Stimulated activated CD4-positive, alpha-beta T cell treated with anti-CD3 and anti-CD28 coated beads, Interleukin-2, amount 100 ng/mL, for 4 hours (primary cell): ENCODE data around the gene TESK2.

Experiments
- DNase-seq: peaks from one replicate; pipeline ENCODE4 v3.0.0-alpha.2; 2020; ENCODE audit warnings: low read depth

The TESK2 gene

GRCh38 chr1:45304311-45305081 is 186.5 kb downstream of the TESK2 start:
- no peak for DNase-seq

DNA sequence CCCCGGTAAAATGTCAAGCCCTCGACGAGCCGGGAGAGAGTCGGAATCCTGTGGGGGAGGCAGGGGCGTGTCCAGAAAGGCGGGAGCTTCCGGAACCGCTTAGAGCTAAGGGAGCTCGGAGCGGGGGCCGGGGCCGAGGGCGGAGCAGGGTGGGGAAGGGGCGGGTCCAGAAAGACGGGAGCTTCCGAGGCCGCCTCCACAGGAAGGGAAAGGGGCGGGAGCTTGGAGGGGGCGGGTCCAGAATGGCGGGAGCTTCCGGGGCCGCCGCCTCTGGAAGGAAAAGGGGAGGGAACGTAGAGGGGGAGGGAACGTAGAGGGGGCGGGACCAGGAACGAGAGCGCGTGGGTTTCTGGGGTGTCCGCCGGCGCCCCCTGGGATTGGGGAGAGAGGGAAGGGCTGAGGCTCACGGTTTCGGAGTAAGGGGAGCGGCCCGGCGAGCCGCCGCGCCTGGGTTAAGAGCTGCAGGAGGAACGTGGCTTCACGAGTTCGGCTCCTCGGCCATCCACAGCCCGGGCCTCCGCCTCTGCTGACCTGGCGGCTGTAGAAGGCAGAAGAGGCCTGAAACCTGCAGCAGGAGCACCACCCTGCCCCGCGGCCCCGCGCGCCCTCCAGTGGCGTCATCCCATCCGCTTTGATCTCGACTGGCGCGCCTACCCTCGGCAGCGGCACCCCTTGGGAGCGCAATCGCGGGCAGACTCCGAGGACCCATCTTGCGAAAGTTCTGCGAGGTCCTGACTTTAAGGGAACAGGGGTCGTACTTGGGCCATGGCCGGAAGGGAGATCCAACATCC is 187.2 kb downstream of the TESK2 start:
- peak; percentile 99 for DNase-seq

- DNase-seq: no peak
Measured at GRCh38 chr1:45302505-45303150, 188.3 kb downstream of the TESK2 start.

GRCh38 chr1:45300669-45300997 is 190.3 kb downstream of the TESK2 start:
- no peak for DNase-seq

DNA sequence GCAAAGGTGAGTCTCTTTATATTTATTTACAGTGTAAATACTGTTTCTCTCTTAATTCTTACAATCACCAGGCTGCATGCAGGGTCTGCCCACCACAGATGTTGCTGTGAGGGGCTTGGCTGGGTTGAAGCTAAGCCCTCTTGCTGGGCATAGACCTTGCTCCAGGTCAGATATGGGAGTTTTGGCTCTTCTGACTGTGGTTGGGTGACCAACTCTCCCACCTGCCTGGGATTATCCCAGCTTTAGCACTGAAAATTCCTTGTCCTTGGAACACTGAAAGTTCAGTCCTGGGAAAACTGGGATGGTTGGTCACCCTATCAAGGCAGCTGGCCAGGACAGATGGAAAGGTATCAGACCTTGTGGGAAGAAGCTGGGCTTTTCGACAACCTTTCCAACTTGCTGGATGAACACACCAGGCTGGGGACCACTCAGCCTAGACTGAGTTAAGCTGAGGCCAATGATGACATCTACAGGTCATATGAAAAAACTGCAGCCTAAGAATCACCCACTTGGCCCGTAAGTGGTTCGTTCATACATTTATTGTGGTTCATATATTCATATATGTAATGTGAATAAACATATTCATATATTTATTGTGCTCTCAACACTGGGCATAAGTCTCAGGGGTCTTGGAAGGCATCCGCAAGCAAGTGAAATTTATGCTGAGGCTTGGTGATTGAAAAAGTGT is 190.8 kb downstream of the TESK2 start:
- DNase-seq: peak; percentile 27

GRCh38 chr1:45299296-45299695 is 191.7 kb downstream of the TESK2 start:
- no peak for DNase-seq

DNA sequence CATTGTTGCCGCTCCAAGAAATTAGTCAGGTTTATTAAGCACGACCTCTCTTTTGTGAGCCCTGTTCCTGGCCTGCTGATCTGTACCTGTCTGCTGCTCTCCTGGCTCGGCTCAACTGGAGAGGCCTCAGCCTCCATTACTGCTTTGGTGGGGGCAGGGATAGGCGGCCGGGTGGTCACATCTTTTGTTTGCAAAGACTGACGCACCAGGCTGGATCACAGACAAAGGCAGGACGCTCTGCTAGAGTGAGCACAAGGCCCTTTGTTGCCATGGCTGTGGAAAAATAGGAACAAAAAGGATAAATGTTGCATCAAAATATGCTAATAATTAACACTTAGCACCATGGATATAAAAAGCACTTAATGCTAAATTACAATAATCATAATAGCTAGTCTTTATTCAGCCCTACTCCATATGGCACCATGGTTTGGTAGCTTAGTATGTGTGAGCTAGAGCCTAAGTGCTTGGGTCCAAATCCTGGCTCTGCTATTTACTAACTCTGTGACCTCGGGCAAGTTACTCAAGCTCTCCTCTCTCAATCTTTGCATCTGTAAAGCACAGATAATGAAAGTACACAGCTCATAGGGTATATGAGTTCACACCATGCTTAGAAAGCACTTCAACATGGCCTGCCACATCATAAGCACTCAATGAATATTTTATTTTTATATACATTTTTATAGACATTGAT is 193.2 kb downstream of the TESK2 start:
- no peak for DNase-seq
